H1 (cell line): ENCODE measurements around the gene ELOVL2. TPM values are rescaled to one million over a fixed set of nuclear protein-coding genes. Genes with fewer than 3 reads are reported as not detected.

Experiments
- CBX8 ChIP-seq: fragments of 300-800, 300-1000 bp; sonication (generic); IDR thresholded peaks from 2 replicates; pipeline ENCODE4 v1.7.1; 2016; ENCODE audit warnings: low read depth, low read length, borderline replicate concordance
- CHD2 ChIP-seq: IDR thresholded peaks from 2 replicates; pipeline ENCODE4 v1.6.1; 2012; ENCODE audit warnings: low read length, improper control_type of control experiment
- FOSL1 ChIP-seq: IDR thresholded peaks from 2 replicates; pipeline ENCODE4 v1.6.1; 2011; ENCODE audit warnings: mild to moderate bottlenecking, low read depth, low read length, moderate library complexity; ENCODE audit not compliant: insufficient read depth
- HDAC2 ChIP-seq, 2 experiments: fragments of 300-600 bp in 1 of 2; sonication (generic) in 1 of 2; IDR thresholded peaks; 2 replicates each; pipeline ENCODE4 v1.6.1; 2011 to 2012; ENCODE audit warnings: low read depth in 2 of 2, low read length in 2 of 2, mild to moderate bottlenecking in 2 of 2, moderate library complexity in 2 of 2, borderline replicate concordance in 1 of 2, inconsistent platforms in 1 of 2
- NANOG ChIP-seq: IDR thresholded peaks from 2 replicates; pipeline ENCODE4 v1.6.1; 2011; ENCODE audit warnings: low read length, low read depth, mild to moderate bottlenecking, inconsistent platforms; ENCODE audit not compliant: insufficient read depth, poor library complexity, severe bottlenecking
- POLR2A ChIP-seq, 2 experiments: IDR thresholded peaks; 1 replicate in 1 of 2; 2 replicates in 1 of 2; pipeline ENCODE4 v1.6.1; 2011; ENCODE audit warnings: low read depth in 2 of 2, low read length in 2 of 2, mild to moderate bottlenecking in 2 of 2; ENCODE audit errors: control extremely low read depth in 1 of 2
- RAD21 ChIP-seq, 2 experiments: IDR thresholded peaks in 1 of 2; conservative IDR thresholded peaks in 1 of 2; 2 replicates each; pipeline ENCODE4 v1.6.1; 2011; ENCODE audit warnings: low read depth in 2 of 2, low read length in 2 of 2, improper control_type of control experiment in 1 of 2, inconsistent platforms in 1 of 2, mild to moderate bottlenecking in 1 of 2, moderate library complexity in 1 of 2
- SP4 ChIP-seq: IDR thresholded peaks from 2 replicates; pipeline ENCODE4 v1.6.1; 2012; ENCODE audit warnings: low read length, inconsistent platforms
- SUZ12 ChIP-seq: fragments of 200-600 bp; sonication (generic); IDR thresholded peaks from 2 replicates; pipeline ENCODE4 v1.6.1; 2012; ENCODE audit warnings: mild to moderate bottlenecking, inconsistent platforms, low read length, moderate library complexity, mixed read lengths
- polyA plus RNA-seq, 7 experiments: library from polyadenylated mRNA; depleted of rRNA in 3 of 7; stranded (reverse) in 5 of 7; unstranded in 2 of 7; fragments of >200 nt in 5 of 7; fragments of 200-250 nt in 2 of 7; gene quantifications; 1 replicate in 5 of 7; 2 replicates in 1 of 7; 4 replicates in 1 of 7; pipeline versions ENCODE4 v1.2.1 to v1.2.3, GENCODE V29; 2011 to 2013; ENCODE audit warnings: missing spikeins in 2 of 7, mixed read lengths in 2 of 7
- total RNA-seq: library from RNA; stranded (reverse); fragmentation: NEBNext Ultra II Directional; extraction: Animal tissue kit (Norgen Biotek cat#: 25700); gene quantifications from 2 replicates; pipeline ENCODE4 v1.2.1, GENCODE V29; 2021

The ELOVL2 gene
- total and polyA plus RNA-seq, 2 of the 8 experiments (the other 6 are each of a cell fraction or from before 2014, with no cell fraction given), result 0.42 to 0.89 TPM

DNA sequence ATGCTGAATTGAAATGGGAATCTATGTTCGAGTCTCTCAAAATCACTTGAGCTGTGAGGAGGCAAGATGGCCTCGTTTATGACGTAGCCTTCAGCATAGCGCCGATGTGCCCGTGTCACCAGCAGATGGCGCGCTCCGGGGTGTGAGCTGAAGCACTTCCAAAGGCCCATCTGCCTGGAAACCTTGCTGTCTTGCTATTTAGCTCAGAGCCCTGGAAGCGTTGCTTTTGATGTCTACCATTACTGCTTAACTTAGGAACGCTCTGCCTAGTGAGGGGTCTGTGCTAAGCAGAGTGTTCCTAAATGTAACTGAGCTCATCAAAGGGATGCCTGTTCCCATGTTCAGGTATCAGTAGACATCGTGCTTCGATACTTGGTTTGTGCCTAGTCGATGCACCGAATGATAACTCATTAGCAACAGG, 89.5 kb downstream of the ELOVL2 start (continued):
- TF ChIP-seq FOSL1, result no peak
- TF ChIP-seq NANOG, result no peak
- no peak for TF ChIP-seq POLR2A (IDR thresholded peaks at IDR 0.05; ENCODE audit: control extremely low read depth in 1 of 2, low read depth in 2 of 2, low read length in 2 of 2)
- no peak for TF ChIP-seq HDAC2 (IDR thresholded peaks at IDR 0.05; ENCODE audit: borderline replicate concordance in 1 of 2, low read depth in 2 of 2, low read length in 2 of 2)
- no peak for TF ChIP-seq SUZ12
- no peak for TF ChIP-seq CHD2
- TF ChIP-seq RAD21 (IDR thresholded peaks at IDR 0.05 in 1 of 2, conservative IDR thresholded peaks at IDR 0.05 in 1 of 2; ENCODE audit: low read depth in 2 of 2, low read length in 2 of 2), result peak; percentile 85 to 87
- TF ChIP-seq CBX8, result no peak
- TF ChIP-seq SP4, result no peak
